ENCODE data around the gene BRICD5. TPM values are rescaled to one million over a fixed set of nuclear protein-coding genes. Genes with fewer than 3 reads are reported as not detected.

Gene BRICD5
- total RNA-seq, 4 donors from 2014 or later, result 3.8 to 44.6 (median 12.0) TPM

GRCh38 chr16:2209258-2210008 lies 1.2 kb downstream of the BRICD5 start:
- Histone ChIP-seq H3K4me1 (peaks cover 34 to 40% of the 10 kb centered on the region in 2 donors), H3K27ac (no peak overlapping the region), H3K9me3 (no peaks in the 10 kb centered on the region), H3K36me3 (peaks cover 17 to 20% of the 10 kb centered on the region in 2 donors), H3K27me3 (no peaks in the 10 kb centered on the region), H3K4me3 (replicated peaks in 1 of 3) (no peak overlapping the region)
- TF ChIP-seq CTCF (IDR thresholded peaks at IDR 0.05) (no peak), POLR2A (IDR thresholded peaks at IDR 0.05) (no peak)
- DNase-seq, result no peak
- WGBS, 2 donors, result 92 to 97% methylated on average over 5 to 24 of the region's 29 CpGs
- intact Hi-C loops (cut with DNase I), result no loop called here

GRCh38 chr16:2208772-2209171 lies 1.9 kb downstream of the BRICD5 start:
- no peak for DNase-seq
- peaks cover 32 to 36% of the 10 kb centered on the region in 2 donors for H3K4me1 ChIP-seq
- H3K27ac ChIP-seq, result no peak overlapping the region
- H3K9me3 ChIP-seq, result no peaks in the 10 kb centered on the region
- WGBS, 2 donors, result 95 to 100% methylated on average over 2 to 8 of the region's 9 CpGs
- intact Hi-C loops (cut with DNase I), result no loop called here
- H3K36me3 ChIP-seq, result peaks cover 17 to 20% of the 10 kb centered on the region in 2 donors
- H3K27me3 ChIP-seq, result no peaks in the 10 kb centered on the region
- TF ChIP-seq POLR2A (IDR thresholded peaks at IDR 0.05), result no peak
- no peak for TF ChIP-seq CTCF (IDR thresholded peaks at IDR 0.05)
- no peak overlapping the region for H3K4me3 ChIP-seq (replicated peaks in 1 of 3)

- H3K36me3 ChIP-seq, result peaks cover 17 to 20% of the 10 kb centered on the region in 2 donors
- WGBS, 2 donors, result 89 to 92% methylated on average over 16 to 18 of the region's 23 CpGs
- intact Hi-C loops (cut with DNase I), result no loop called here
- no peak overlapping the region for H3K27ac ChIP-seq
- no peak for DNase-seq
- TF ChIP-seq CTCF (IDR thresholded peaks at IDR 0.05) (no peak), POLR2A (IDR thresholded peaks at IDR 0.05) (no peak)
- peaks cover 27 to 32% of the 10 kb centered on the region in 2 donors for H3K4me1 ChIP-seq
- no peaks in the 10 kb centered on the region for H3K27me3 ChIP-seq
- H3K9me3 ChIP-seq, result no peaks in the 10 kb centered on the region
- no peak overlapping the region for H3K4me3 ChIP-seq (replicated peaks in 1 of 3)
Observed at GRCh38 chr16:2208308-2208707, 2.4 kb downstream of the BRICD5 start.

- WGBS, 2 donors, result 94 to 96% methylated on average over 5 to 6 of the region's 9 CpGs
- H3K27me3 ChIP-seq, result no peaks in the 10 kb centered on the region
- no peak overlapping the region for H3K27ac ChIP-seq
- H3K9me3 ChIP-seq, result no peaks in the 10 kb centered on the region
- peaks cover 23 to 27% of the 10 kb centered on the region in 2 donors for H3K4me1 ChIP-seq
- no peak for TF ChIP-seq CTCF (IDR thresholded peaks at IDR 0.05)
- TF ChIP-seq POLR2A (IDR thresholded peaks at IDR 0.05), result no peak
- peaks cover 17 to 20% of the 10 kb centered on the region in 2 donors for H3K36me3 ChIP-seq
- no peak for DNase-seq
- H3K4me3 ChIP-seq (replicated peaks in 1 of 3), result no peak overlapping the region
- intact Hi-C loops (cut with DNase I), result no loop called here
Observed at GRCh38 chr16:2207872-2208271, 2.8 kb downstream of the BRICD5 start.

- Histone ChIP-seq H3K36me3 (peaks cover 17 to 20% of the 10 kb centered on the region in 2 donors), H3K27ac (no peak overlapping the region), H3K4me1 (peaks cover 14 to 18% of the 10 kb centered on the region in 2 donors), H3K9me3 (no peaks in the 10 kb centered on the region), H3K27me3 (no peaks in the 10 kb centered on the region), H3K4me3 (replicated peaks in 1 of 3) (no peak overlapping the region)
- WGBS, 2 donors, result 96 to 100% methylated on average over 3 to 12 of the region's 23 CpGs
- no peak for DNase-seq
- no peak for TF ChIP-seq CTCF (IDR thresholded peaks at IDR 0.05)
- TF ChIP-seq POLR2A (IDR thresholded peaks at IDR 0.05), result no peak
- intact Hi-C loops (cut with DNase I), result no loop called here
Observed at GRCh38 chr16:2206780-2207433, 3.8 kb downstream of the BRICD5 start.

Measured in thyroid gland (tissue), 4 donors.